Stimulated activated CD4-positive, alpha-beta T cell treated with anti-CD3 and anti-CD28 coated beads, Interleukin-15, amount 100 ng/mL, for 48 hours (primary cell): Measurements from ENCODE around the gene CISH.

Source experiments
- DNase-seq, 2 donors: peaks; one replicate each; pipeline ENCODE4 v3.0.0-alpha.2; 2020; ENCODE audit warnings: low read depth in 2 of 2

CISH gene

DNA sequence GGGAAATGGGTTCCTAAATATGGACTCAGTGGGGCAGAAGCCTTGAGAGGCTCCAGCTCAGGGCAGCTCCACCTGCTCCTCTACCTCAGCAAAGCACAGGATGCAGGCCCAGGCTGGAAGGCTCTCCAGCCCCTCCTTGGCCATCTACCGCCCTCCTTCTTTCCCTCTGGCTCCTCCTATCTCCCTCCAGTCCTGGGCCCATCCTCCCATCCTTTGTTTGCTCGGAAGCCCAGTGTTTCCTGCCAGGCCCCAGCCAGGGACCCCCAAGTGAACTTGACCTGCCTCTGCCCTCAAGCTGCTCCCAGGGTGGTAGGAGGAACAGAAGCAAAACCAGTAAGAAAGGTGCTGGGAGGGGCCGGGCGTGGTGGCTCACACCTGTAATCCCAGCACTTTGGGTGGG is 25.4 kb upstream of the CISH start:
- no peak for DNase-seq

DNA sequence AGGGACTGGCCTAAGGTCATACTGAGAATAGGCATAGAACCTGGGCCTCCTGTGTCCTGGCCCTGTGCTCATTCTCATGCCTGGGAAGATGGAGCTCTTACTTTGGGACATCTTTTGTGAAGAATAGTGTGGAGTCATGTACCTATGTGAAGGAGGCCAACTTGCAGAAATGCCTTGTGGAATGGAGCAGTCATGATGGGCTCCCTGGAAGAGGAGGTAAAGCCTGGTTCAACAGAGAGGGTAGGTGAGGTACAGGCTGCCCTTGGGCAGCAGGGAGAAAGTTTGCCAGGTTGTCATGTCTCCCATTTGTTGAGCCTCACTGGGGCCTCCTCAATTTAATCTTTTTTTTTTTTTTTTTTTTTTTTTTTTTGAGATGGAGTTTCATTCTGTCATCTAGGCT is 23.5 kb upstream of the CISH start:
- DNase-seq, result no peak

GRCh38 chr3:50633230-50633790 is 21.7 kb upstream of the CISH start:
- no peak for DNase-seq

DNA sequence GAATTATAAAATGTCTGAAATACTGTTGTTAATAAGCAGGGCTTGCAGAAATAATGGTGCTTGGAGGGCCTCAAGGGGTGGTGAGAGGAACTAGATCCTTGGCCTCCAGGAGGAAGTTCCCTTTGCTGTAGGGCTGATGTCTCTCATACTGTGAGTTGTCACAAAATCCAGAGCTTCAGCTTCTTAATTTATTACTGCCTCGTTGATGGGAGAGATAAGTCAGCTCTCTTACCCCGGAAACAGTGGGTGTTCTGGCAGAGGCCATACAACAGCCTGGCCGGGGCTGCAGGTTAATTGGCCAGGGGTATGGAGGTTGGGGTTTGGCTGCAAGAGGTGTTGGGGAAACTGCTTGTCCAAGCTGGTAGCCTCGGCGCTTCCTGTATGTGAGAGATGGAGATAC is 20.9 kb upstream of the CISH start:
- DNase-seq, result no peak

DNA sequence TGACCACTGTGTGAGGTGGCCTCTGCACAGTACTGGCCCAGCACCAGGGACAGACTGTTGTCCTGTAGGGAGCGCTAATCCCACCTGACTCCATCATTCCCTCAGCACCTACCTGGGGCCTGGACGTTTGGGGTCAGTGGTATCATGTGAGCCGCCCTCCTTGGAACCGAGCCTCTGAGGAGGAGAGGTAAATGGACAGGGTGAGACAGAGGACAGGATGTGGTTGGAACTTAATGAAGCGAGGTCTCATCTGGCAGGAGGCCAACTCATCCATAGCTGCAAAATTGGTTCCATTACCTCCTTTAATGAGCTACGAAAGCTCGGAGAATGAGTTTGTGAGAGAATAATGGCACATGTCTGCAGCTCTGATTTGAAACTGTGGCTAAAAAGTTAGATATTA is 19.3 kb upstream of the CISH start:
- DNase-seq, result no peak

- no peak for DNase-seq
These were observed 18.8 kb upstream of the CISH start for GRCh38 chr3:50630394-50630793.

DNA sequence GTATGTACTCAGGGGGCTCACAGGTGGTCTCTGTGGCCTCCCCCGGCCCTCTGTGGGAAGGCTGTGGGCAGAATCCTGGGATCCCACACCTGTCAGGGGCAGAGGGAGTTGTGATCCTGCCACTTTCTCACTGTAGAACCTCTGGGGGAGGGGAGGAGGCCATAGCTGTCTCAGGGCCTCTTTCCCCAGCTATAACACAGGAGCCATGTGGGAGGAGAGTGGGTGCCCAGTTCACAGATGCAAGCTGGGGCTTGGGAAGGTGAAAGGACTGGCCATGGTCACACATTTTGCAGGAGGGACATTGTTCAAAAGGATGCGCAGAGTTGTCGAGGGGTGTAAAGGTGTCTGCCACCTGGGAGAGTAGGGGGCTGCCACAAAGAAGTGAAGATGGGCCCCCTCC is 17.0 kb upstream of the CISH start:
- no peak for DNase-seq

- no peak for DNase-seq
These were observed 16.0 kb upstream of the CISH start for GRCh38 chr3:50627407-50628051.

DNA sequence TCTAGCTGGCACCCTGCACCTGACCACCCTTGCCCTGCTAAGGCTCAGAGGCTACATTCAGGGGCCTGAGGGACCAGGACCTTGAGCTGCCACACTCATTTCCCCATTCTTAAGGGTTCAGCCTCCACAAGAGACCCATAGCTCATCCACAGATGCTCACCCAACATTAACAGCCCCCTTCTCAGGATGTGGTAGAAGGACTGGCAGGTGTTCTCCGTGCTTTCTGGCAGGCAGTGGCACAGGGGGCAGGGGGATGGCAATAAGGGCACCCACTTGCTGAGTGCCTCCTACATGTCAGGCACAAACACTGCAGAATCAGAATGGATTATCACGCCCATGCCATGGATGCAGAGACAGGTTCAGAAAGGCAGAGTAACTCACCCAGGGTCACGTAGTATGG is 14.8 kb upstream of the CISH start:
- DNase-seq, result no peak

GRCh38 chr3:50625231-50626182 is 13.9 kb upstream of the CISH start:
- no peak for DNase-seq

- no peak for DNase-seq
These were observed 13.1 kb upstream of the CISH start for GRCh38 chr3:50624634-50625033.

DNA sequence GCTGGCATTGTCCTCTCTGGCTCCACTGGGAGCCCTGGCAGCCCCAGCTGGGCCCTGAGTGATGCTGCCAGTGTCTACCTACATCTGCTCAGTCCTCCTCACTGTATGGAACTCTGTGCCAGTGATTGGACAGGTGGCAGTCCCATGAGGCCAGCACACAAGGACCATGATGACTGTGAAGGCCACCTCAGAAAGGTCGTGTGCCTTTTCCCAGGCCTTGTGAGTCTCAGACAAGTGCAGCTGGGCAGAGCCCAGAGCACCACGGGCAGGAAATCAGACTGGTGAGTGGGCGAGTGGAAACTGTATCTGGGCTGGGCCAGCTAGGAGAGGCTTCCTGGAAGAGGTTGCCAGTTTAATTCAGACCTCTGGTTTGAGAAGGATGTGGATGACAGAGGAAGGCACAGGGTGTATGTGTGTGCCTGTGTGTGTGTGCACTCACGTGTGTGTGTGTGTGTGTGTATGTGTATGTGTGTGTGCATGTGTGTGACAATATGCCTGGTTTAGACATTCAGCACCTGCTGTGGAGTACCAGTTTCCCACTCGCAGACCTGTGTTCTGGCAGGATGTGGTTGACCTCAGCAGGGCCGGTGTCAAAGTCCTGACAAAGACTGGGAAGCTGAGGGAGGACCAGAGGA is 12.4 kb upstream of the CISH start:
- no peak for DNase-seq

DNA sequence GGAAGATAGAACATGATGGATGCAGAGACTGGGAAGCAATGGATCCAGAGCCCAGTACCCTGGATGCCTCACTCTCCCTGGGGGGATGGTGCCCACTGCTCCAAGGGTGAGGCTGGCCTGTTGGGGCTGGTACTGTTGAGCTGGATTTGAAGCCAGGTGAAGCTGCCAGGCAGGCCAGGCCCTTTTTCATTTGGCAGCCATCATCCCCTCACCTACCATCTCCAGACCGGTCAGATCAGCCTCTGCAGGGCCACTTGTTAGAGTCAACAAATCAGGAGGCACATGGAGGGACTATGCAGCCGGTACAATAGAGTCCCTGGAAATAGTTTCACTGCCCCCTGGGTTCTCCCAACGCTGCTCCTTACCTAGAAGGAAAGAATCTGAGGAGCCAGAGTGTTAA is 11.3 kb upstream of the CISH start:
- no peak for DNase-seq

GRCh38 chr3:50620820-50621219 is 9.2 kb upstream of the CISH start:
- no peak for DNase-seq

DNA sequence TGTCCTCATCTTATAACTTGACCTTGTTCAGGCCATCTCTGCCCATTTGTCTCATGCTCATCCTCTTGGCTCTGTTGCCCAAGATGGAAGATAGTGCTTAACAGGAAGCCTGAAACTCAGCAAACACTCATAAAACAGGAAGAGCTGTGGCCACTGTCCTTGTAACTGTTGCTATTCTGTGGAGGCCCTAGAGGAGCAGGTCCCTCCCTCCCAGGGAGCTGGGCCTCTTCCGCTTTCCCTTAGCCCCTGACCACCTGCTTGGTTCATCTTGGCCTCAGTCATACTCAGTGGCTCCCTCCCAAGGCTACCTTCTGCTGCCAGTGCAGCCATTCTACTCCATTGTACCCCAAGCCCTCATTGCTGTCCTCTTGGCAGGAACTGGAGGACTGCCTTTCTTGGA is 8.8 kb upstream of the CISH start:
- DNase-seq, result no peak

GRCh38 chr3:50617911-50618481 is 6.4 kb upstream of the CISH start:
- no peak for DNase-seq

GRCh38 chr3:50617096-50617791 is 5.7 kb upstream of the CISH start, which contains the start of gene MAPKAPK3:
MAPKAPK3 (plus strand) TSS chr3:50617151; CDS start chr3:50617566, 415 bp downstream.
- no peak for DNase-seq

DNA sequence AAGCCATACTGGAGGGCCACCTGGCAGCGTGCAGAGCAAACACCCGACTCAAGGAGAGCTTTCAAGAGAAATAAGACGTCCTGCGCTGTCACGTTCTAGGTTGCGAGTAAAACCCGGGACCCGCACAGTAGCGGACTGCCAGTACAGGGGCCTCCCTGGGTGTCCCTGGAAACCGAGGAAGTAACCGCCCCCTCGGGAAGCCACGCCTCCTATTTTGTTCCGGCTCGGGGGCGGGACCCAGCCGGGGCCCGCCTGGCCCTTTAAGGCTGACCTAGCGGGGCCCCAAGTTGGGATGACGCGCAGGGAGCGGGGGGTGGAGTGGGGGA is 5.2 kb upstream of the CISH start:
- peak; percentile 89 to 95 for DNase-seq

GRCh38 chr3:50616003-50616769 is 4.6 kb upstream of the CISH start:
- DNase-seq, result peak; percentile 79 to 85

GRCh38 chr3:50615190-50615589 is 3.6 kb upstream of the CISH start:
- no peak for DNase-seq
